Measurements from ENCODE around the gene LUZP2. TPM values are rescaled to one million over a fixed set of nuclear protein-coding genes. Genes with fewer than 3 reads are reported as not detected.

The LUZP2 gene
- total and polyA plus RNA-seq, 2 of the 8 experiments (the other 6 are each of a cell fraction or from before 2014, with no cell fraction given) = 0.79 to 1.5 TPM

DNA sequence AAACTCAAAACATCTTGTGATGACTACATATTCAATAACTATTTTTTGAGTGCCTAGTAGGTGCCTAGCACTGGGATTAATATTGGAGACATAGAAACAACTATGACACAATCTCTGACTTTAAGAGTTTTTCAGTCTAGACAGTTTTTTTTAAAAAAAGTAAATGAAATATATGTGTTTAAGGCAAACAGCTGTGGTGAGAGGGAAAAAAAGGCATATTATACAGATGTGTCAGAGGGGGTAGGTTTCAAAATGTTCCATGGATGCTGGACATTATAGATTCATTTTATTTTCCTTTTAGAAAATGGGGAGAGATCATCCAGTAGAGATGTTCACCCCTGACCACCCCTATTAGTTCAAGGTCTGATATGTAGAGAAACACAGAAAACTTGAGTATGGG is 90.8 kb downstream of the LUZP2 start (continued):
- TF ChIP-seq, protein P1, sequence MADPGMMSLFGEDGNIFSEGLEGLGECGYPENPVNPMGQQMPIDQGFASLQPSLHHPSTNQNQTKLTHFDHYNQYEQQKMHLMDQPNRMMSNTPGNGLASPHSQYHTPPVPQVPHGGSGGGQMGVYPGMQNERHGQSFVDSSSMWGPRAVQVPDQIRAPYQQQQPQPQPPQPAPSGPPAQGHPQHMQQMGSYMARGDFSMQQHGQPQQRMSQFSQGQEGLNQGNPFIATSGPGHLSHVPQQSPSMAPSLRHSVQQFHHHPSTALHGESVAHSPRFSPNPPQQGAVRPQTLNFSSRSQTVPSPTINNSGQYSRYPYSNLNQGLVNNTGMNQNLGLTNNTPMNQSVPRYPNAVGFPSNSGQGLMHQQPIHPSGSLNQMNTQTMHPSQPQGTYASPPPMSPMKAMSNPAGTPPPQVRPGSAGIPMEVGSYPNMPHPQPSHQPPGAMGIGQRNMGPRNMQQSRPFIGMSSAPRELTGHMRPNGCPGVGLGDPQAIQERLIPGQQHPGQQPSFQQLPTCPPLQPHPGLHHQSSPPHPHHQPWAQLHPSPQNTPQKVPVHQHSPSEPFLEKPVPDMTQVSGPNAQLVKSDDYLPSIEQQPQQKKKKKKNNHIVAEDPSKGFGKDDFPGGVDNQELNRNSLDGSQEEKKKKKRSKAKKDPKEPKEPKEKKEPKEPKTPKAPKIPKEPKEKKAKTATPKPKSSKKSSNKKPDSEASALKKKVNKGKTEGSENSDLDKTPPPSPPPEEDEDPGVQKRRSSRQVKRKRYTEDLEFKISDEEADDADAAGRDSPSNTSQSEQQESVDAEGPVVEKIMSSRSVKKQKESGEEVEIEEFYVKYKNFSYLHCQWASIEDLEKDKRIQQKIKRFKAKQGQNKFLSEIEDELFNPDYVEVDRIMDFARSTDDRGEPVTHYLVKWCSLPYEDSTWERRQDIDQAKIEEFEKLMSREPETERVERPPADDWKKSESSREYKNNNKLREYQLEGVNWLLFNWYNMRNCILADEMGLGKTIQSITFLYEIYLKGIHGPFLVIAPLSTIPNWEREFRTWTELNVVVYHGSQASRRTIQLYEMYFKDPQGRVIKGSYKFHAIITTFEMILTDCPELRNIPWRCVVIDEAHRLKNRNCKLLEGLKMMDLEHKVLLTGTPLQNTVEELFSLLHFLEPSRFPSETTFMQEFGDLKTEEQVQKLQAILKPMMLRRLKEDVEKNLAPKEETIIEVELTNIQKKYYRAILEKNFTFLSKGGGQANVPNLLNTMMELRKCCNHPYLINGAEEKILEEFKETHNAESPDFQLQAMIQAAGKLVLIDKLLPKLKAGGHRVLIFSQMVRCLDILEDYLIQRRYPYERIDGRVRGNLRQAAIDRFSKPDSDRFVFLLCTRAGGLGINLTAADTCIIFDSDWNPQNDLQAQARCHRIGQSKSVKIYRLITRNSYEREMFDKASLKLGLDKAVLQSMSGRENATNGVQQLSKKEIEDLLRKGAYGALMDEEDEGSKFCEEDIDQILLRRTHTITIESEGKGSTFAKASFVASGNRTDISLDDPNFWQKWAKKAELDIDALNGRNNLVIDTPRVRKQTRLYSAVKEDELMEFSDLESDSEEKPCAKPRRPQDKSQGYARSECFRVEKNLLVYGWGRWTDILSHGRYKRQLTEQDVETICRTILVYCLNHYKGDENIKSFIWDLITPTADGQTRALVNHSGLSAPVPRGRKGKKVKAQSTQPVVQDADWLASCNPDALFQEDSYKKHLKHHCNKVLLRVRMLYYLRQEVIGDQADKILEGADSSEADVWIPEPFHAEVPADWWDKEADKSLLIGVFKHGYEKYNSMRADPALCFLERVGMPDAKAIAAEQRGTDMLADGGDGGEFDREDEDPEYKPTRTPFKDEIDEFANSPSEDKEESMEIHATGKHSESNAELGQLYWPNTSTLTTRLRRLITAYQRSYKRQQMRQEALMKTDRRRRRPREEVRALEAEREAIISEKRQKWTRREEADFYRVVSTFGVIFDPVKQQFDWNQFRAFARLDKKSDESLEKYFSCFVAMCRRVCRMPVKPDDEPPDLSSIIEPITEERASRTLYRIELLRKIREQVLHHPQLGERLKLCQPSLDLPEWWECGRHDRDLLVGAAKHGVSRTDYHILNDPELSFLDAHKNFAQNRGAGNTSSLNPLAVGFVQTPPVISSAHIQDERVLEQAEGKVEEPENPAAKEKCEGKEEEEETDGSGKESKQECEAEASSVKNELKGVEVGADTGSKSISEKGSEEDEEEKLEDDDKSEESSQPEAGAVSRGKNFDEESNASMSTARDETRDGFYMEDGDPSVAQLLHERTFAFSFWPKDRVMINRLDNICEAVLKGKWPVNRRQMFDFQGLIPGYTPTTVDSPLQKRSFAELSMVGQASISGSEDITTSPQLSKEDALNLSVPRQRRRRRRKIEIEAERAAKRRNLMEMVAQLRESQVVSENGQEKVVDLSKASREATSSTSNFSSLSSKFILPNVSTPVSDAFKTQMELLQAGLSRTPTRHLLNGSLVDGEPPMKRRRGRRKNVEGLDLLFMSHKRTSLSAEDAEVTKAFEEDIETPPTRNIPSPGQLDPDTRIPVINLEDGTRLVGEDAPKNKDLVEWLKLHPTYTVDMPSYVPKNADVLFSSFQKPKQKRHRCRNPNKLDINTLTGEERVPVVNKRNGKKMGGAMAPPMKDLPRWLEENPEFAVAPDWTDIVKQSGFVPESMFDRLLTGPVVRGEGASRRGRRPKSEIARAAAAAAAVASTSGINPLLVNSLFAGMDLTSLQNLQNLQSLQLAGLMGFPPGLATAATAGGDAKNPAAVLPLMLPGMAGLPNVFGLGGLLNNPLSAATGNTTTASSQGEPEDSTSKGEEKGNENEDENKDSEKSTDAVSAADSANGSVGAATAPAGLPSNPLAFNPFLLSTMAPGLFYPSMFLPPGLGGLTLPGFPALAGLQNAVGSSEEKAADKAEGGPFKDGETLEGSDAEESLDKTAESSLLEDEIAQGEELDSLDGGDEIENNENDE (IDR thresholded peaks at IDR 0.05; ENCODE audit: insufficient replicate concordance, low read length) = no peak
- TF ChIP-seq CBX8 (IDR thresholded peaks at IDR 0.05; ENCODE audit: borderline replicate concordance, low read depth, low read length) = no peak

Data from H1 (cell line).